Ovary (tissue), 9 donors: ENCODE measurements around the gene PPP1R9B. TPM values are rescaled to one million over a fixed set of nuclear protein-coding genes. Genes with fewer than 3 reads are reported as not detected.

Experiments
- DNase-seq, 5 donors: peaks; one replicate each; pipeline ENCODE4 v3.0.0-alpha.2; 2019 to 2020
- H3K27ac ChIP-seq, 2 donors: fragments of 200-600 bp; one replicate each; pipeline versions ENCODE4 v1.5.1 to v1.8.0; 2019 to 2022
- H3K27me3 ChIP-seq: fragments of 200-600 bp; one replicate; pipeline ENCODE4 v1.8.0; 2022
- H3K36me3 ChIP-seq: fragments of 200-600 bp; sonication (generic); one replicate; pipeline ENCODE4 v1.5.1; 2019
- H3K4me1 ChIP-seq: one replicate; pipeline ENCODE4 v1.8.1; 2013; ENCODE audit warnings: mild to moderate bottlenecking, moderate library complexity; ENCODE audit not compliant: insufficient read depth
- H3K4me3 ChIP-seq: fragments of 200-600 bp; sonication (generic); one replicate; pipeline ENCODE4 v1.5.1; 2017
- H3K9me3 ChIP-seq, 2 donors: fragments of 200-600 bp in 1 of 2; sonication (generic) in 1 of 2; one replicate each; pipeline versions ENCODE4 v1.5.1 to v1.8.1; 2013 to 2019; ENCODE audit warnings: mild to moderate bottlenecking in 1 of 2, moderate library complexity in 1 of 2
- EP300 ChIP-seq: sonication (generic); formaldehyde crosslinking; IDR thresholded peaks from one replicate; pipeline ENCODE4 v1.6.1; 2017; ENCODE audit warnings: antibody characterized with exemption
- POLR2A ChIP-seq: fragments of 450-650 bp; IDR thresholded peaks from one replicate; pipeline ENCODE4 v1.6.1; 2017; ENCODE audit warnings: antibody characterized with exemption, mild to moderate bottlenecking, moderate library complexity
- WGBS, 3 donors: extraction: QIAGEN DNeasy Blood & Tissue Kit in 1 of 3; methylation state at CpG; one replicate each; pipeline versions ENCODE4 v1.1.5 to v1.1.7; 2013 to 2017; 5-methylcytosine and 5-hydroxymethylcytosine counted together
- intact Hi-C, 4 donors: fragments of 100-400 bp; cut with DNase I; formaldehyde crosslinking; loops; one replicate each; pipeline versions ENCODE4 v1.11.0 to v1.15.1; 2022 to 2023
- polyA plus RNA-seq, 2 donors: library from polyadenylated mRNA; stranded (reverse); fragments of 200-250 nt in 1 of 2; fragments of 350-450 nt in 1 of 2; fragmentation: Illumina TruSeq in 1 of 2; extraction: RNeasy Lipid Tissue Mini Kit (QIAGEN cat#74804) in 1 of 2; gene quantifications; one replicate each; pipeline ENCODE4 v1.2.3, GENCODE V29; 2013 to 2014
- total RNA-seq, 7 donors: library from RNA; depleted of rRNA in 2 of 7; stranded (reverse); fragments of >200 nt in 2 of 7; fragmentation: NEBNext Ultra II Directional in 3 of 7; extraction: Animal tissue kit (Norgen Biotek cat#: 25700) in 3 of 7; gene quantifications; one replicate each; pipeline versions ENCODE4 v1.1.0 to v1.2.4, GENCODE V29; 2016 to 2023
- TF ChIP-seq, protein P1 (sequence below), 3 donors: fragments of 450-650 bp in 2 of 3; fragments of 200-600 bp in 1 of 3; IDR thresholded peaks; one replicate each; pipeline versions ENCODE4 v1.5.1 to v1.8.0; 2016 to 2022; ENCODE audit warnings: antibody characterized with exemption in 3 of 3, mild to moderate bottlenecking in 1 of 3
- donor health status: DM: no; HTN: no; CAD: no; lungs with moderate emphysema.
- donor health status: DM: no; HTN: no; CAD: no.
- donor health status: Bipolar disorder and iron deficiency.
- donor health status: DM: yes; HTN: yes; CAD: no.
- donor health status: DM: no; HTN: no; CAD: no.
- donor health status: DM: yes; HTN: yes; CAD: no.

PPP1R9B gene
- total and polyA plus RNA-seq, 9 donors = 14.8 to 109 (median 64.3) TPM

DNA sequence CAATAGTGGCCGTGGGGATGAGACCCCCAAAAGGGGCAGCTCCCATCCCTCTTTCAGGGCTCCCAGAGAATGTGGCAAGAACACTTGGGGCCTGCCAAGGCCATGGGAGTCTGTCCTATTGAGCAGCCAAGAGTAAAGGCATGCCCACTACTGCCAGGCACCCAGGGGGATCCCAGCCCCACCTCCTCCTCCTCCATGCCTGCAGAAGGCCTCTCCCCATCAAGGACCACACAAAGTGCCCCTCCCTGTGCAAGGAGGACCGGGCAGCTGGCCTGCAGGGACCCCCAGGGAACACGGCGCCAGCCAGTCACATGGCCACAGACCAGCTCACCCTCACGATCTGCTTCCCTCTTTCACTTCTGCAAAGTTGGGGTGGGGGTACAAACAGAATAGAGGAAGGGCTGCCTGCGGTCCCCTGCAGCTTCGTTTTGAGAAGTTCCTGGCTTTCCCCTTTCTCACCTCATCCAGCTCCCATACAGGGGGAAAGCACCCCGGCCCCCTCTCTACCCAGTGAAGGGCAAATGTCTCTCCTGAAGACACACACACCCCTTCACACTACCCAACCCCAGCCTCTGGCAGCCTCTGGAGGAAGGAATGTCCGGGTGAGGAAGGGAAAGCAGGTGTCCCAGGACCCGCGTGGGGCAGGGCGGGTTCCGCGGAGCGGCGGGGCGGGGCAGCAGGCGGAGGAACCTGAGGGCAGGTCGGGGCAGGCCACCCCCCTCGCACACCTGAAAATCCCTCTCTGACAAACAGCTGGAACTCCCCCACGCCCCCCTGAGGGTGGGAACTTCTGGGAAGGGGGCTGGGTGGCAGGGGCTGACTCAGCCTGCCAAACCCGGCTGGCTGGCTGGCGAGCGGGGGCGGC lies 2.0 kb downstream of the PPP1R9B start:
- H3K27me3 ChIP-seq = no peaks in the 10 kb centered on the region
- H3K4me3 ChIP-seq = peak overlapping the region; percentile 82
- H3K36me3 ChIP-seq = no peaks in the 10 kb centered on the region
- intact Hi-C loops = loop anchor here in 1 of 4 donors (2.0 kb wide), 1 partner anchor 34 kb away; no protein-coding TSS in a partner anchor
- TF ChIP-seq, protein P1, sequence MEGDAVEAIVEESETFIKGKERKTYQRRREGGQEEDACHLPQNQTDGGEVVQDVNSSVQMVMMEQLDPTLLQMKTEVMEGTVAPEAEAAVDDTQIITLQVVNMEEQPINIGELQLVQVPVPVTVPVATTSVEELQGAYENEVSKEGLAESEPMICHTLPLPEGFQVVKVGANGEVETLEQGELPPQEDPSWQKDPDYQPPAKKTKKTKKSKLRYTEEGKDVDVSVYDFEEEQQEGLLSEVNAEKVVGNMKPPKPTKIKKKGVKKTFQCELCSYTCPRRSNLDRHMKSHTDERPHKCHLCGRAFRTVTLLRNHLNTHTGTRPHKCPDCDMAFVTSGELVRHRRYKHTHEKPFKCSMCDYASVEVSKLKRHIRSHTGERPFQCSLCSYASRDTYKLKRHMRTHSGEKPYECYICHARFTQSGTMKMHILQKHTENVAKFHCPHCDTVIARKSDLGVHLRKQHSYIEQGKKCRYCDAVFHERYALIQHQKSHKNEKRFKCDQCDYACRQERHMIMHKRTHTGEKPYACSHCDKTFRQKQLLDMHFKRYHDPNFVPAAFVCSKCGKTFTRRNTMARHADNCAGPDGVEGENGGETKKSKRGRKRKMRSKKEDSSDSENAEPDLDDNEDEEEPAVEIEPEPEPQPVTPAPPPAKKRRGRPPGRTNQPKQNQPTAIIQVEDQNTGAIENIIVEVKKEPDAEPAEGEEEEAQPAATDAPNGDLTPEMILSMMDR (IDR thresholded peaks at IDR 0.05) = peak in 1 of 3 donors; percentile 12
- TF ChIP-seq POLR2A = no peak
- TF ChIP-seq EP300 = no peak
- WGBS, 3 donors = 0 to 2% (median 0%) methylated on average over 21 to 25 of the region's 25 CpGs
- peak overlapping the region; percentile 51 to 81 for H3K27ac ChIP-seq
- peaks cover 18% of the 10 kb centered on the region for H3K4me1 ChIP-seq
- peak; percentile 52 to 76 (median 73) for DNase-seq
- H3K9me3 ChIP-seq = no peaks in the 10 kb centered on the region

DNA sequence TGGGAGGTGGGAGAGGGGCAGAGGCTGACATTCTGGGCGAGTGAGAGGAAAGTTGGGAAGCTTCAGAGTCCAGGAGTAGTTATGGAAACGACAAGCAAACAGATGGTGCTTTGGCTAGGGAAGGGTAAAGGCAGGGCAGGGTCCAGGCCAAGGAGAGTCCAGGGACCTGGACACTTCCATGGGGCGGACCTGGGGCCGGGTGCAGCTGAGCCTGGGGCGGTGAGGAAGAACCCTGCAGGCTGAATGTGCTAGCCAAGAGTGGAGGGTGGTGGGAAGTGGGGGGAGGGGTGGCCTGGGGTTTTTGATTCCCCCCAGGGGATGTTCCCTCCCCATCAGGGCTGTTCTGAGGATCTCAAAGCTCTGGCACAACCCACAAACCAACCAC lies 2.6 kb downstream of the PPP1R9B start:
- Histone ChIP-seq H3K36me3 (no peaks in the 10 kb centered on the region), H3K4me3 (peak overlapping the region; percentile 82), H3K4me1 (peaks cover 18% of the 10 kb centered on the region), H3K27me3 (no peaks in the 10 kb centered on the region), H3K27ac (peak overlapping the region; percentile 51 to 81), H3K9me3 (no peaks in the 10 kb centered on the region)
- TF ChIP-seq, protein P1 (IDR thresholded peaks at IDR 0.05) = no peak
- TF ChIP-seq EP300 = no peak
- no peak for TF ChIP-seq POLR2A
- WGBS, 3 donors = 0 to 7% (median 4%) methylated on average over 5 of the region's 5 CpGs
- DNase-seq = peak in 2 of 5 donors; percentile 62 to 69
- intact Hi-C loops = loop anchor here in 1 of 4 donors (2.0 kb wide), 1 partner anchor 33 kb away; no protein-coding TSS in a partner anchor

DNA sequence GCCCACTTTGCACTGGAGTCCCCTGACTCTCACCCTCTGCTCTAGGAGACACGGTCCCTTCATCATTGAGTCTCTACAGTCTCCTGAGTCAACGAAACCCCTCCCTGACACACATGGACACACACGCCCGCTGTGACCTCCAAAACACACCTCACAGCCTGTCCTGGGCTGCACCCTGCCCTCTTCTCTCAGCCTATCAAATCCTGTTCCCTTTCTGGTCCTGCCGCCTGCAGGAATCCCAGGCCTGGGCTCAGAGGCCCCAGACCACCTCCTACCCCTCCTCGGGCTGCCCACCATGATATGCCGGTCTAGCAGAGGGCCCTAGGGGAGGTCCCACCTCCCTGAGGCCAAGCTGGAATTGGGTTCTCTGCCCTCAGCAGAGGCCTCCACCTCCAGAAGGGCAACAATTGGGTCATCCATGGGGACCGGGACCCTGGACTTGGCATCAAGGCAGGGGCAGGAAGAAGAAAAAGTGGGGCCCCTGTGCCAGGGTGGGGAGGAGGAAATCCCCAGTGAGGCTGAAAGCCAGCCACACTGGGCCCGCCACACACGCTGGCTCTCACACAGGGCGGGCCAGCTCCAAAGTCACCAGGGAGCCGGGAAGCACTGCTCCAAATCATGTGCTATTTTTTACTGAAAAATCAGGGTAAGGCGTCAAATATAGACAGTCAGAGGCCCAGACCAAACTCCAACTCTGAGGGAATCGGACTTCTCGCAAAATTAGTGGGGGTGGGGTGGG lies 3.4 kb downstream of the PPP1R9B start:
- no peaks in the 10 kb centered on the region for H3K9me3 ChIP-seq
- peaks cover 15% of the 10 kb centered on the region for H3K4me1 ChIP-seq
- H3K36me3 ChIP-seq = no peaks in the 10 kb centered on the region
- WGBS, 3 donors = 44 to 48% (median 46%) methylated on average over 15 of the region's 15 CpGs
- intact Hi-C loops = no loop called here
- DNase-seq = peak in 1 of 5 donors; percentile 39
- H3K4me3 ChIP-seq = peak overlapping the region; percentile 82
- TF ChIP-seq EP300 (no peak), POLR2A (no peak)
- TF ChIP-seq, protein P1 (IDR thresholded peaks at IDR 0.05) = no peak
- H3K27me3 ChIP-seq = no peaks in the 10 kb centered on the region
- H3K27ac ChIP-seq = peak overlapping the region; percentile 51 to 81

DNA sequence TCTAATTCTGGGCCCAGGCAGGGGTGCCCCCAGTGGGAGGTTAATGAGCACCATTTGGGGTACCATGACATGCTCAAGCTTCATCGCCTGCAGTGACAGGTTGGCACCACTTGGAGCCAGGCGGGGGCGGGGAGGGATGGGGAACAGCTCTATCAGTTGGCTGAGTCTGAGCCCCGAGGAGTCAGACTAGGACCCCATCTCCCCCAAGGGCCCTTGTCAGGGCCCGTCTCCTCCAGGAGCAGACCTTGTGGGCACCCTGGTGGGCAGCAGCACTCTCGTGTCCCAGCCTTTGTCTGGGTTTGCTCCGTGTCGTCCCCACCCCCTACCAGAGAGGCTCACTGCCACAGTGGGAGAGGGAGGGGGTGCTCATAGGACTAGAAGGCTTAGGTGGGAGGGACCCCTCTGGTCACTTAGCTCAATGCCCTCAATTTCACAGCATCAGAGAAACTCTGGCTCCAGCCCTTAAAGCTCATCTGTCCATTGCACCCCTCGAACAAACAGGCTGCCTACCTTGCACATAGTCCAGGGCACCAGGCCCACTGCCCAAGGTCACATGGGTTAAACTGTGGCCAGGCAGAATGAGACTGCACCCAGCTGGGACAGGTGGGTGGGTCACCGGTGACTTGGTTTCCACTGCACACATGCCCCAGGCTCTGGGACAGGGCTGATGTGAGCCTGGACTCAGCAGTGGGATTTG lies 4.1 kb downstream of the PPP1R9B start:
- 59 to 68% (median 59%) methylated on average over 9 to 10 of the region's 10 CpGs for WGBS, 3 donors
- intact Hi-C loops = no loop called here
- DNase-seq = peak in 1 of 5 donors; percentile 32
- H3K27me3 ChIP-seq = no peaks in the 10 kb centered on the region
- peaks cover 13% of the 10 kb centered on the region for H3K4me1 ChIP-seq
- H3K4me3 ChIP-seq = no peak overlapping the region
- peak overlapping the region; percentile 50 to 81 for H3K27ac ChIP-seq
- H3K36me3 ChIP-seq = no peaks in the 10 kb centered on the region
- H3K9me3 ChIP-seq = no peaks in the 10 kb centered on the region
- TF ChIP-seq EP300 (no peak), POLR2A (no peak)
- TF ChIP-seq, protein P1 (IDR thresholded peaks at IDR 0.05) = no peak
